ENCODE results near the gene FHL1.

Gene FHL1

GRCh38 chrX:136193771-136194170 lies 46.4 kb downstream of the FHL1 start:
- no peak for DNase-seq (ENCODE audit: low read depth)
- no peak overlapping the region for H3K4me3 ChIP-seq (ENCODE audit: low read length)
- no peak for TF ChIP-seq CTCF (conservative IDR thresholded peaks at IDR 0.05; ENCODE audit: low read depth, low read length)

GRCh38 chrX:136194536-136194935 lies 47.2 kb downstream of the FHL1 start:
- no peak for DNase-seq (ENCODE audit: low read depth)
- no peak for TF ChIP-seq CTCF (conservative IDR thresholded peaks at IDR 0.05; ENCODE audit: low read depth, low read length)
- no peak overlapping the region for H3K4me3 ChIP-seq (ENCODE audit: low read length)

GRCh38 chrX:136195247-136195646 lies 47.9 kb downstream of the FHL1 start:
- TF ChIP-seq CTCF (conservative IDR thresholded peaks at IDR 0.05; ENCODE audit: low read depth, low read length): no peak

GRCh38 chrX:136196691-136197155 lies 49.4 kb downstream of the FHL1 start:
- no peak for TF ChIP-seq CTCF (conservative IDR thresholded peaks at IDR 0.05; ENCODE audit: low read depth, low read length)
- no peak for DNase-seq (ENCODE audit: low read depth)
- no peak overlapping the region for H3K4me3 ChIP-seq (ENCODE audit: low read length)

More at GRCh38 chrX:136195247-136195646, 47.9 kb downstream of the FHL1 start:
- no peak for DNase-seq (ENCODE audit: low read depth)
- H3K4me3 ChIP-seq (ENCODE audit: low read length): no peak overlapping the region

- DNase-seq (ENCODE audit: low read depth): no peak
- TF ChIP-seq CTCF (conservative IDR thresholded peaks at IDR 0.05; ENCODE audit: low read depth, low read length): no peak
- no peak overlapping the region for H3K4me3 ChIP-seq (ENCODE audit: low read length)
Measured at GRCh38 chrX:136198010-136198409, 50.7 kb downstream of the FHL1 start.

- H3K4me3 ChIP-seq (ENCODE audit: low read length): no peak overlapping the region
- no peak for DNase-seq (ENCODE audit: low read depth)
- no peak for TF ChIP-seq CTCF (conservative IDR thresholded peaks at IDR 0.05; ENCODE audit: low read depth, low read length)
Measured at GRCh38 chrX:136198678-136199243, 51.4 kb downstream of the FHL1 start.

GRCh38 chrX:136199365-136199764 lies 52.0 kb downstream of the FHL1 start:
- no peak overlapping the region for H3K4me3 ChIP-seq (ENCODE audit: low read length)
- DNase-seq (ENCODE audit: low read depth): no peak
- TF ChIP-seq CTCF (conservative IDR thresholded peaks at IDR 0.05; ENCODE audit: low read depth, low read length): no peak
